ENCODE data around the gene ZNF280B. TPM values are rescaled to one million over a fixed set of nuclear protein-coding genes. Genes with fewer than 3 reads are reported as not detected.

The ZNF280B gene
- total and polyA plus RNA-seq, 2 donors (not counting 3 experiments of a cell fraction or from before 2014, with no cell fraction given): 1.5 to 3.1 TPM

GRCh38 chr22:22487059-22487458 lies 21.5 kb downstream of the ZNF280B start:
- Histone ChIP-seq H3K9ac (replicated peaks; ENCODE audit: extremely low read depth, insufficient read depth, low read length) (no peak overlapping the region), H3K9me1 (replicated peaks; ENCODE audit: control insufficient read depth, extremely low read depth, insufficient read depth, low read length) (no peaks in the 10 kb centered on the region), H3K4me3 (replicated peaks in 1 of 3; ENCODE audit: insufficient read depth in 1 of 3, low read depth in 1 of 3, low read length in 3 of 3) (no peak overlapping the region), H2AFZ (ENCODE audit: low read depth, low read length) (no peak overlapping the region), H3K4me1 (ENCODE audit: control insufficient read depth, extremely low read depth, insufficient read depth, low read length) (no peaks in the 10 kb centered on the region), H3K4me2 (ENCODE audit: insufficient read depth, low read length) (no peak overlapping the region), H3K27ac (ENCODE audit: insufficient read depth, low read depth, low read length) (no peak overlapping the region), H3K36me3 (ENCODE audit: control insufficient read depth in 2 of 2, extremely low read depth in 1 of 2, insufficient read depth in 2 of 2, low read length in 2 of 2) (peaks cover 3 to 4% of the 10 kb centered on the region in 2 experiments), H3K79me2 (ENCODE audit: control insufficient read depth, insufficient read depth, low read length) (no peaks in the 10 kb centered on the region), H4K20me1 (replicated peaks; ENCODE audit: control insufficient read depth, extremely low read depth, insufficient read depth, low read length) (no peaks in the 10 kb centered on the region), H3K9me3 (replicated peaks; ENCODE audit: control insufficient read depth, insufficient read depth, low read length) (no peaks in the 10 kb centered on the region), H3K27me3 (ENCODE audit: control insufficient read depth in 2 of 2, insufficient read depth in 2 of 2, low read length in 2 of 2) (no peaks in the 10 kb centered on the region)
- TF ChIP-seq POLR2AphosphoS5 (IDR thresholded peaks at IDR 0.05; ENCODE audit: insufficient read depth, low read depth, low read length) (no peak), FOS (IDR thresholded peaks at IDR 0.05; ENCODE audit: borderline replicate concordance, insufficient read depth, low read length) (no peak), JUN (IDR thresholded peaks at IDR 0.05; ENCODE audit: borderline replicate concordance, insufficient read depth, insufficient read length, low read depth) (no peak), POLR2A (IDR thresholded peaks at IDR 0.05; ENCODE audit: low read depth, low read length) (no peak), EZH2 (IDR thresholded peaks at IDR 0.05; ENCODE audit: borderline replicate concordance, low read depth, low read length, severe bottlenecking) (no peak), GATA2 (IDR thresholded peaks at IDR 0.05; ENCODE audit: insufficient read depth, insufficient read length, low read depth, low read length) (no peak)
- DNase-seq (ENCODE audit: low read depth, low spot score) (no peak), FAIRE-seq (no peak)
- intact Hi-C loops (cut with micrococcal nuclease): no loop called here
- dilution Hi-C loops (cut with MboI; ENCODE audit: extremely low pct_ligation_motif_present, low sequenced_read_pairs): no loop called here
- ChIA-PET POLR2A (no interaction called here), CTCF (interaction anchor here (1.1 to 1.4 kb wide), 4 partner anchors 22 to 89 kb away, joined by 3 to 6 read pairs (median 4); partner anchors contain the start of gene ZNF280B)
- no TSS peak for BruUV-seq (replicated peaks)

- Histone ChIP-seq H3K9me1 (replicated peaks; ENCODE audit: control insufficient read depth, extremely low read depth, insufficient read depth, low read length) (no peaks in the 10 kb centered on the region), H3K9ac (replicated peaks; ENCODE audit: extremely low read depth, insufficient read depth, low read length) (no peak overlapping the region), H3K4me1 (ENCODE audit: control insufficient read depth, extremely low read depth, insufficient read depth, low read length) (no peaks in the 10 kb centered on the region), H4K20me1 (replicated peaks; ENCODE audit: control insufficient read depth, extremely low read depth, insufficient read depth, low read length) (no peaks in the 10 kb centered on the region), H3K9me3 (replicated peaks; ENCODE audit: control insufficient read depth, insufficient read depth, low read length) (no peaks in the 10 kb centered on the region), H3K79me2 (ENCODE audit: control insufficient read depth, insufficient read depth, low read length) (no peaks in the 10 kb centered on the region), H3K27me3 (ENCODE audit: control insufficient read depth in 2 of 2, insufficient read depth in 2 of 2, low read length in 2 of 2) (no peaks in the 10 kb centered on the region), H2AFZ (ENCODE audit: low read depth, low read length) (no peak overlapping the region), H3K4me2 (ENCODE audit: insufficient read depth, low read length) (no peak overlapping the region), H3K27ac (ENCODE audit: insufficient read depth, low read depth, low read length) (no peak overlapping the region), H3K36me3 (ENCODE audit: control insufficient read depth in 2 of 2, extremely low read depth in 1 of 2, insufficient read depth in 2 of 2, low read length in 2 of 2) (peaks cover 3 to 4% of the 10 kb centered on the region in 2 experiments), H3K4me3 (replicated peaks in 1 of 3; ENCODE audit: insufficient read depth in 1 of 3, low read depth in 1 of 3, low read length in 3 of 3) (no peak overlapping the region)
- no peak for DNase-seq (ENCODE audit: low read depth, low spot score)
- FAIRE-seq: no peak
- CTCF ChIA-PET: interaction anchor here (1.1 to 1.4 kb wide), 4 partner anchors 22 to 90 kb away, joined by 3 to 6 read pairs (median 4); partner anchors contain the start of gene ZNF280B
- dilution Hi-C loops (cut with MboI; ENCODE audit: extremely low pct_ligation_motif_present, low sequenced_read_pairs) (no loop called here), intact Hi-C loops (cut with micrococcal nuclease) (no loop called here)
- TF ChIP-seq POLR2AphosphoS5 (IDR thresholded peaks at IDR 0.05; ENCODE audit: insufficient read depth, low read depth, low read length): no peak
- TF ChIP-seq EZH2 (IDR thresholded peaks at IDR 0.05; ENCODE audit: borderline replicate concordance, low read depth, low read length, severe bottlenecking): no peak
- TF ChIP-seq POLR2A (IDR thresholded peaks at IDR 0.05; ENCODE audit: low read depth, low read length): no peak
- TF ChIP-seq FOS (IDR thresholded peaks at IDR 0.05; ENCODE audit: borderline replicate concordance, insufficient read depth, low read length): no peak
- TF ChIP-seq CTCF (IDR thresholded peaks at IDR 0.05; ENCODE audit: extremely low read depth in 1 of 2, insufficient read depth in 1 of 2, low read depth in 1 of 2, low read length in 2 of 2): no peak
- no peak for TF ChIP-seq MAX (IDR thresholded peaks at IDR 0.05; ENCODE audit: insufficient read depth, insufficient read length)
- TF ChIP-seq GATA2 (IDR thresholded peaks at IDR 0.05; ENCODE audit: insufficient read depth, insufficient read length, low read depth, low read length): no peak
- no peak for TF ChIP-seq JUN (IDR thresholded peaks at IDR 0.05; ENCODE audit: borderline replicate concordance, insufficient read depth, insufficient read length, low read depth)
- POLR2A ChIA-PET: no interaction called here
- no TSS peak for BruUV-seq (replicated peaks)
These were observed 22.2 kb downstream of the ZNF280B start for GRCh38 chr22:22486132-22486899.
